Measurements from ENCODE around the gene CERS6. TPM values are rescaled to one million over a fixed set of nuclear protein-coding genes. Genes with fewer than 3 reads are reported as not detected.

CERS6 gene
- total RNA-seq, 3 donors from 2014 or later = 36.4 to 46.4 (median 44.8) TPM

DNA sequence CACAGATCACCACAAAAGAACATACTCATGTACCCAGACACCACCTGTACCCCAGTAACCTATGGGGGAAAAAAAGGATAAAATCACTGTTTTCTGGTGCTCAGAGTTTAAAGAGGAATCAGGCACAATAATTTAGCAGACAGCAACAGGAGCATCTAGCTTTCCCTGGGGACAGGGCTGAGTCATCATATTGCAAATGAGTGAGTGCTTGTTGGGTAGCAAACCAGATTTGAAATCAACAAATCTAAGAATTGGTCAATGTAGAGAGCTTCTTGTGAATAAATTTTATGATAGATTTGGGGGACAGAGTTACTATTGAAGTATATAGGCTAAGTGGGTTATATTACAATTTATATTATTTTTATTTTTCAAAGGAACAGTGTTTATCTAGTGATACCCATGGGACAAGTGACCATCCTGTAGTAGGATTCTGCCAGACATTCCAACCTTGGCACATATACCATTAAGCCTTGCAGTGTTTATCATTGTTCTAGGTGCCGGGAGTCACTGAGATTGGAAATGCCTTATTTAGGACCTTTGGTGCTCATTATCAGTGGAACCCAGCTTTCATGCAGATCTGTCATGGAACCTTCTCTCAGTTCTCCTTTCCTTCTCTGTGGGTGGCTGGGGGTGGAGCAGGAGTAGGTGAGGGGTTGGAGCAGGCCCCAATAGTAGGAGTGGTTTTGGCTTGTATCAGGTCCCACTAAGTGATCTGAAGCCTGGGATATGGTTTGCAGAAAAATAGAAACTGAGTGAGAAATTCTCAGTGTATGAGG is 117.2 kb downstream of the CERS6 start:
- TF ChIP-seq POLR2AphosphoS5 (IDR thresholded peaks at IDR 0.05) (no peak), POLR2A (IDR thresholded peaks at IDR 0.05) (no peak)
- TF ChIP-seq, protein P1, sequence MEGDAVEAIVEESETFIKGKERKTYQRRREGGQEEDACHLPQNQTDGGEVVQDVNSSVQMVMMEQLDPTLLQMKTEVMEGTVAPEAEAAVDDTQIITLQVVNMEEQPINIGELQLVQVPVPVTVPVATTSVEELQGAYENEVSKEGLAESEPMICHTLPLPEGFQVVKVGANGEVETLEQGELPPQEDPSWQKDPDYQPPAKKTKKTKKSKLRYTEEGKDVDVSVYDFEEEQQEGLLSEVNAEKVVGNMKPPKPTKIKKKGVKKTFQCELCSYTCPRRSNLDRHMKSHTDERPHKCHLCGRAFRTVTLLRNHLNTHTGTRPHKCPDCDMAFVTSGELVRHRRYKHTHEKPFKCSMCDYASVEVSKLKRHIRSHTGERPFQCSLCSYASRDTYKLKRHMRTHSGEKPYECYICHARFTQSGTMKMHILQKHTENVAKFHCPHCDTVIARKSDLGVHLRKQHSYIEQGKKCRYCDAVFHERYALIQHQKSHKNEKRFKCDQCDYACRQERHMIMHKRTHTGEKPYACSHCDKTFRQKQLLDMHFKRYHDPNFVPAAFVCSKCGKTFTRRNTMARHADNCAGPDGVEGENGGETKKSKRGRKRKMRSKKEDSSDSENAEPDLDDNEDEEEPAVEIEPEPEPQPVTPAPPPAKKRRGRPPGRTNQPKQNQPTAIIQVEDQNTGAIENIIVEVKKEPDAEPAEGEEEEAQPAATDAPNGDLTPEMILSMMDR (IDR thresholded peaks at IDR 0.05) = no peak
- Histone ChIP-seq H3K4me1 (no peaks in the 10 kb centered on the region), H3K36me3 (no peaks in the 10 kb centered on the region), H3K27me3 (no peaks in the 10 kb centered on the region), H3K4me3 (no peak overlapping the region), H3K9me3 (no peaks in the 10 kb centered on the region), H3K27ac (no peak overlapping the region)
- no peak for DNase-seq (ENCODE audit: low spot score in 2 of 2)
- intact Hi-C loops (cut with DNase I; ENCODE audit: low total_unique reads) = no loop called here

DNA sequence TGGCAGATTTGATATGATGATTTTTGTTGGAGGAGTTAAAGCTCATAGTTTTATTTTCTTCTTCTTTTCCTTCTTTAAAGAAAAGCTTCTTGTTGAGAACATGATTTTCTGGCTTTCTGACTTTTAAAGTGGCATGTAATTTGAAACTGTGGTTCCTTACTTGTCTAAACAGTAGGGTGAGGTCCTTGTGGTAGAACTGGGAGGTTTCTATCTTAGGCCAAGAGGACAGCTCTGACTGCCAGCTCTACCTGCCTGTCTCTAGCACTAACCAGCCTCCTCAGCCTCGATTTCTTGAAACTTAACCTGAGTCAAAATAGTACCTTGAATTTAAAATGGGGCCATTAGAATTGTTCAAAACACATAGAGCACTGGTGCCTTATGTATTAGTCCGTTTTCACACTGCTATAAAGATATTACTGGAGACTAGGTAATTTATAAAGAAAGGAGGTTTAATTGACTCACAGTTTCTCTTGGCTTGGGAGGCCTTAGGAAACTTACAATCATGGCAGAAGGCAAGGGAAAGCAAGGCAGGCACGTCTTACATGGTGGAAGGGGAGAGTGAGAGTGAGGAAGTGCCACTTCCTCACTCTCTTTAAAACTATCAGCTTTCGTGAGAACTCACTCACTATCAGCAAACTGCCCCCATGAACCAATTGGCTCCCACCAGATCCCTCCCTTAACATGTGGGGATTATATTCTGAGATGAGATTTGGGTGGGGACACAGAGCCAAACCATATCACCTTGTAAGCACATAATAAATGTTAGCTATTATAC is 119.0 kb downstream of the CERS6 start:
- TF ChIP-seq POLR2A (IDR thresholded peaks at IDR 0.05) (no peak), POLR2AphosphoS5 (IDR thresholded peaks at IDR 0.05) (no peak)
- TF ChIP-seq, protein P1 (IDR thresholded peaks at IDR 0.05) = no peak
- no peak for DNase-seq (ENCODE audit: low spot score in 2 of 2)
- H3K9me3 ChIP-seq = no peaks in the 10 kb centered on the region
- intact Hi-C loops (cut with DNase I; ENCODE audit: low total_unique reads) = no loop called here
- no peaks in the 10 kb centered on the region for H3K36me3 ChIP-seq
- H3K4me3 ChIP-seq = no peak overlapping the region
- no peak overlapping the region for H3K27ac ChIP-seq
- no peaks in the 10 kb centered on the region for H3K27me3 ChIP-seq
- no peaks in the 10 kb centered on the region for H3K4me1 ChIP-seq

DNA sequence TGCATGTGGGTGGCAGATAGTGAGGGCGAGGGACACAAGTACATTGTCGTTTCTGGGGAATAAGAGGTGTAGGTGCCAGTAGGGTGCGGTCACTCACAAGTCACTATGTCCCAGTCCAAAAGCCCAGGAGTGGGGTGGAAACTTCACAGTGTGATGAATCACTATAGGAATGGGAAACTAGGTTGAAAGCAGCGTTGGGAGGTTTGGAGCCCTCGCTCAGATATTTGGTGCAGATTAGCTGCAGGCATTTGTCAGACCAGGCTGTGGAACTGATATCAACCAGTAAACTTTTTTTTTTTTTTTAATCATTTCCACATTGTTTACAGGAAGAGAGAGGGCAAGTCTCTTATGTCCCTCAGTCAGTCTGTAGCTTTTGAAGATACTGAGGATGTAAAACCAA is 121.8 kb downstream of the CERS6 start:
- no peaks in the 10 kb centered on the region for H3K36me3 ChIP-seq
- TF ChIP-seq POLR2A (IDR thresholded peaks at IDR 0.05) (no peak), POLR2AphosphoS5 (IDR thresholded peaks at IDR 0.05) (no peak)
- TF ChIP-seq, protein P1 (IDR thresholded peaks at IDR 0.05) = no peak
- H3K27me3 ChIP-seq = no peaks in the 10 kb centered on the region
- no peaks in the 10 kb centered on the region for H3K4me1 ChIP-seq
- H3K27ac ChIP-seq = no peak overlapping the region
- H3K4me3 ChIP-seq = no peak overlapping the region
- intact Hi-C loops (cut with DNase I; ENCODE audit: low total_unique reads) = no loop called here
- DNase-seq (ENCODE audit: low spot score in 2 of 2) = no peak
- H3K9me3 ChIP-seq = no peaks in the 10 kb centered on the region

DNA sequence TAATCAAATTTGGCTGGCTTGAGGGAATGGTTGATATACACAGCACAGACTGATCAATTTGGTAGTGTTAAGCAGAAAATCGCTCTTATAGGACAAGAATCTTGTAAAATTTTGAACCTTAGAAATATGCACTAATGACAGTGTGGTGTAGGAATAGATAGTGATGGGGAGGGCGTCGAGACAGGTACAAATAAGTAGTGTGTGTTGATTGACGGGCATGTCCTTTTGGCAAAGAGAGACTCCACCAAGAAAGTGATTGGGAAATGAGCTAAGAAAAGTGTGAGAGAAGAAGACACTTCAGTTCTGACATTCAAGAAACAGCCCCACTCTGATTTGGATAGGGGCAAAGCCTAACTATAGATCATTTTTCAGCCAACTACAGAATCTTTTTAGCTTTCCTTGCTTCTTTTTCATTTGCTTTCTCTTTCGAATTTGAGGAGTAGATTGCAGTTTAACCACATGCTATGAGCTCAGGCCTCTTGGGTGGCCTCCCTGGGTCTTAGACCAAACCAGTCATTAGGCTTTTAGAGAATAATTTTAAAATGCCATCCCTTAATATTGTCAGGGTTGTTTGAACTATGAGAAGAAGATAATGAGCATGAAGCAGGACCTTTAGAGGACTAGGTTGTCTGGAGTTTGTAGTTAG is 127.1 kb downstream of the CERS6 start:
- no peak for DNase-seq (ENCODE audit: low spot score in 2 of 2)
- Histone ChIP-seq H3K4me1 (peaks cover 0 to 5% of the 10 kb centered on the region in 2 donors), H3K27ac (peak overlapping the region; percentile 6 to 20), H3K27me3 (no peaks in the 10 kb centered on the region), H3K36me3 (no peaks in the 10 kb centered on the region), H3K9me3 (no peaks in the 10 kb centered on the region), H3K4me3 (no peak overlapping the region)
- intact Hi-C loops (cut with DNase I; ENCODE audit: low total_unique reads) = no loop called here
- TF ChIP-seq POLR2A (IDR thresholded peaks at IDR 0.05) (no peak), POLR2AphosphoS5 (IDR thresholded peaks at IDR 0.05) (no peak)
- TF ChIP-seq, protein P1 (IDR thresholded peaks at IDR 0.05) = no peak

All from breast epithelium (tissue), 4 donors.